Stimulated activated CD8-positive, alpha-beta memory T cell treated with anti-CD3 and anti-CD28 coated beads, Interleukin-15, amount 100 ng/mL, for 48 hours (primary cell): Measurements from ENCODE around the gene ZNRD2.
A peak's percentile ranks its signal among the peaks of the same experiment; 100 is the strongest.

Source experiments
- DNase-seq, 2 donors: peaks; one replicate each; pipeline ENCODE4 v3.0.0-alpha.2; 2020; ENCODE audit warnings: low read depth in 2 of 2

Gene ZNRD2

GRCh38 chr11:65573391-65574079 lies 3.3 kb downstream of the ZNRD2 start:
- no peak for DNase-seq

GRCh38 chr11:65574109-65574810 lies 4.0 kb downstream of the ZNRD2 start:
- DNase-seq, result peak; percentile 93 to 96

- DNase-seq, result no peak
These were observed 4.7 kb downstream of the ZNRD2 start for GRCh38 chr11:65574811-65575567.

GRCh38 chr11:65575568-65576231 lies 5.4 kb downstream of the ZNRD2 start, which contains the start of gene EHBP1L1:
Gene EHBP1L1, plus strand, starts transcription at chr11:65576053. Its CDS starts 250 bp downstream, at chr11:65576303.
- DNase-seq, result peak; percentile 69 to 71

GRCh38 chr11:65576232-65576866 lies 6.1 kb downstream of the ZNRD2 start:
- no peak for DNase-seq

GRCh38 chr11:65576867-65577755 lies 6.8 kb downstream of the ZNRD2 start:
- no peak for DNase-seq

- DNase-seq, result no peak
These were observed 7.5 kb downstream of the ZNRD2 start for GRCh38 chr11:65577756-65578109.

GRCh38 chr11:65578134-65578533 lies 7.9 kb downstream of the ZNRD2 start:
- DNase-seq, result no peak

GRCh38 chr11:65578667-65579066 lies 8.4 kb downstream of the ZNRD2 start:
- DNase-seq, result no peak

GRCh38 chr11:65579291-65579690 lies 9.0 kb downstream of the ZNRD2 start:
- no peak for DNase-seq

- DNase-seq, result no peak
These were observed 9.9 kb downstream of the ZNRD2 start for GRCh38 chr11:65580031-65580692.

GRCh38 chr11:65580756-65581155 lies 10.5 kb downstream of the ZNRD2 start:
- DNase-seq, result no peak

- DNase-seq, result no peak
These were observed 11.7 kb downstream of the ZNRD2 start for GRCh38 chr11:65581928-65582327.

GRCh38 chr11:65583589-65583988 lies 13.3 kb downstream of the ZNRD2 start:
- DNase-seq, result no peak

- DNase-seq, result no peak
These were observed 13.8 kb downstream of the ZNRD2 start for GRCh38 chr11:65584106-65584505.

- no peak for DNase-seq
These were observed 14.5 kb downstream of the ZNRD2 start for GRCh38 chr11:65584723-65585171.

- no peak for DNase-seq
These were observed 15.3 kb downstream of the ZNRD2 start for GRCh38 chr11:65585396-65586246.

GRCh38 chr11:65586247-65586630 lies 16.0 kb downstream of the ZNRD2 start:
- DNase-seq, result no peak

- DNase-seq, result no peak
These were observed 16.4 kb downstream of the ZNRD2 start for GRCh38 chr11:65586676-65587075.
